HCT116 (cell line): ENCODE measurements around the gene GNA12. TPM values are rescaled to one million over a fixed set of nuclear protein-coding genes. Genes with fewer than 3 reads are reported as not detected.

Source experiments
- ATAC-seq: fragments of 200-7000 bp; cut with Tn5 transposase; 2 replicates; pipeline ENCODE4 v1.9.1; 2020; ENCODE audit warnings: mild to moderate bottlenecking, moderate library complexity
- BruUV-seq: library from RNA; stranded (reverse); fragments of 400-500 nt; replicated peaks from 2 replicates; lab custom pipeline; 2021; lab: Mats Ljungman, UMichigan
- CTCF ChIA-PET: fragments of 300-600 bp; sonication (Branson Sonifier 250); formaldehyde crosslinking; loops from one replicate; lab custom pipeline; 2021; ENCODE audit warnings: antibody characterized with exemption; lab: Charles Lee
- POLR2A ChIA-PET: fragments of 300-600, 350-600 bp; sonication (Branson Sonifier 250); formaldehyde crosslinking; loops from one replicate; lab custom pipeline; 2021; ENCODE audit warnings: antibody characterized with exemption; lab: Charles Lee
- RAD21 ChIA-PET, 2 experiments: fragments of 300-600 bp; sonication (Branson Sonifier 250); formaldehyde crosslinking; loops; one replicate each; lab custom pipeline; 2023; ENCODE audit warnings: low total read pairs in 2 of 2; ENCODE audit not compliant: uncharacterized antibody in 2 of 2, unreplicated experiment in 2 of 2, low non-redundant PET in 1 of 2; lab: Charles Lee
- DNase-seq: peaks from one replicate; pipeline ENCODE4 v3.0.0-alpha.2; 2010; ENCODE audit warnings: low read depth, low spot score
- H2AFZ ChIP-seq: fragments of 200-600 bp; shearing (Covaris generic), sonication (generic); 2 replicates; pipeline ENCODE4 v1.6.1; 2017; ENCODE audit warnings: low read depth, mixed run types, mixed read lengths, antibody characterized with exemption, low read length; ENCODE audit not compliant: poor library complexity, severe bottlenecking
- H3K27ac ChIP-seq: 2 replicates; pipeline ENCODE4 v1.5.1; 2012; ENCODE audit warnings: low read depth, low read length
- H3K27me3 ChIP-seq: fragments of 200-600 bp; sonication (generic); 2 replicates; pipeline ENCODE4 v1.6.1; 2016; ENCODE audit warnings: mixed run types, low read length, mixed read lengths; ENCODE audit not compliant: insufficient read depth
- H3K36me3 ChIP-seq, 2 experiments: fragments of 200-500 bp in 1 of 2; fragments of 200-600 bp in 1 of 2; sonication (Bioruptor generic) in 1 of 2; sonication (generic) in 1 of 2; 2 replicates each; pipeline versions ENCODE4 v1.5.1 to v1.6.1; 2014 to 2016; ENCODE audit warnings: low read length in 2 of 2, inconsistent platforms in 1 of 2, mixed read lengths in 1 of 2, mixed run types in 1 of 2; ENCODE audit not compliant: insufficient read depth in 2 of 2, control insufficient read depth in 1 of 2
- H3K4me1 ChIP-seq, 2 experiments: fragments of 200-600 bp in 1 of 2; sonication (generic) in 1 of 2; 2 replicates each; pipeline versions ENCODE4 v1.5.1 to v1.6.1; 2012 to 2017; ENCODE audit warnings: low read length in 2 of 2, inconsistent platforms in 1 of 2, mild to moderate bottlenecking in 1 of 2, mixed read lengths in 1 of 2, mixed run types in 1 of 2, moderate library complexity in 1 of 2; ENCODE audit not compliant: insufficient read depth in 2 of 2, control insufficient read depth in 1 of 2
- H3K4me2 ChIP-seq: fragments of 200-600 bp; sonication (generic); 2 replicates; pipeline ENCODE4 v1.6.1; 2017; ENCODE audit warnings: mixed run types, low read length, mixed read lengths
- H3K4me3 ChIP-seq, 2 experiments: fragments of 200-600 bp in 1 of 2; sonication (generic) in 1 of 2; replicated peaks in 1 of 2; 2 replicates each; pipeline ENCODE4 v1.5.1; 2011 to 2016; ENCODE audit warnings: low read length in 2 of 2, control low read depth in 1 of 2, low read depth in 1 of 2, mild to moderate bottlenecking in 1 of 2, mixed read lengths in 1 of 2, mixed run types in 1 of 2
- H3K79me2 ChIP-seq: fragments of 200-600 bp; sonication (generic); 2 replicates; pipeline ENCODE4 v1.6.1; 2017; ENCODE audit warnings: mild to moderate bottlenecking, mixed run types, low read length, moderate library complexity, mixed read lengths; ENCODE audit not compliant: insufficient read depth
- H3K9ac ChIP-seq: fragments of 200-600 bp; sonication (generic); 2 replicates; pipeline ENCODE4 v1.6.1; 2016; ENCODE audit warnings: low read length, mixed read lengths
- H3K9me2 ChIP-seq: fragments of 200-600 bp; sonication (generic), shearing (Covaris generic); 2 replicates; pipeline ENCODE4 v1.6.1; 2017; ENCODE audit warnings: mixed run types, mild to moderate bottlenecking, moderate library complexity; ENCODE audit not compliant: insufficient read depth
- H3K9me3 ChIP-seq, 2 experiments: fragments of 200-500 bp in 1 of 2; fragments of 200-600 bp in 1 of 2; sonication (Bioruptor generic) in 1 of 2; sonication (generic) in 1 of 2; 2 replicates each; pipeline ENCODE4 v1.6.1; 2014 to 2017; ENCODE audit warnings: low read length in 2 of 2, mixed read lengths in 2 of 2, inconsistent platforms in 1 of 2, low read depth in 1 of 2, mild to moderate bottlenecking in 1 of 2, mixed run types in 1 of 2, moderate library complexity in 1 of 2; ENCODE audit not compliant: control insufficient read depth in 1 of 2, insufficient read depth in 1 of 2
- H4K20me1 ChIP-seq: fragments of 200-600 bp; sonication (generic), shearing (Covaris generic); 2 replicates; pipeline ENCODE4 v1.6.1; 2017; ENCODE audit warnings: mixed run types, mild to moderate bottlenecking, moderate library complexity; ENCODE audit not compliant: insufficient read depth
- EGR1 ChIP-seq: IDR thresholded peaks from 2 replicates; pipeline ENCODE4 v1.6.1; 2012; ENCODE audit warnings: low read depth
- EZH2 ChIP-seq: fragments of 200-600 bp; sonication (generic); IDR thresholded peaks from 2 replicates; pipeline ENCODE4 v1.6.1; 2017; ENCODE audit warnings: antibody characterized with exemption, mixed run types
- EZH2phosphoT487 ChIP-seq: fragments of 200-600 bp; IDR thresholded peaks from 2 replicates; pipeline ENCODE4 v1.6.1; 2018; ENCODE audit warnings: antibody characterized with exemption, borderline replicate concordance
- POLR2AphosphoS5 ChIP-seq: IDR thresholded peaks from 2 replicates; pipeline ENCODE4 v1.6.1; 2011; ENCODE audit warnings: mild to moderate bottlenecking, low read depth, low read length, moderate library complexity
- SIN3A ChIP-seq: IDR thresholded peaks from 2 replicates; pipeline ENCODE4 v1.6.1; 2012; ENCODE audit warnings: low read depth
- SP1 ChIP-seq: IDR thresholded peaks from 2 replicates; pipeline ENCODE4 v1.6.1; 2012; ENCODE audit warnings: low read depth
- YY1 ChIP-seq: IDR thresholded peaks from 2 replicates; pipeline ENCODE4 v1.6.1; 2011; ENCODE audit warnings: low read length, low read depth, moderate library complexity, mild to moderate bottlenecking; ENCODE audit not compliant: insufficient replicate concordance; ENCODE audit errors: extremely low read depth
- ZNF274 ChIP-seq: fragments of 200-500 bp; sonication (Bioruptor generic); IDR thresholded peaks from 2 replicates; pipeline ENCODE4 v1.6.1; 2014; ENCODE audit warnings: mild to moderate bottlenecking, low read depth, low read length, inconsistent platforms
- intact Hi-C: fragments of 100-400 bp; cut with micrococcal nuclease; formaldehyde crosslinking; loops from 2 replicates; pipeline ENCODE4 v1.10.0; 2022
- total RNA-seq: library from RNA; stranded (reverse); gene quantifications from one replicate; pipeline ENCODE4 v1.2.1, GENCODE V29; 2021; ENCODE audit not compliant: unreplicated experiment

GNA12 gene
- total RNA-seq, 1 experiment from 2014 or later: 32.6 TPM

DNA sequence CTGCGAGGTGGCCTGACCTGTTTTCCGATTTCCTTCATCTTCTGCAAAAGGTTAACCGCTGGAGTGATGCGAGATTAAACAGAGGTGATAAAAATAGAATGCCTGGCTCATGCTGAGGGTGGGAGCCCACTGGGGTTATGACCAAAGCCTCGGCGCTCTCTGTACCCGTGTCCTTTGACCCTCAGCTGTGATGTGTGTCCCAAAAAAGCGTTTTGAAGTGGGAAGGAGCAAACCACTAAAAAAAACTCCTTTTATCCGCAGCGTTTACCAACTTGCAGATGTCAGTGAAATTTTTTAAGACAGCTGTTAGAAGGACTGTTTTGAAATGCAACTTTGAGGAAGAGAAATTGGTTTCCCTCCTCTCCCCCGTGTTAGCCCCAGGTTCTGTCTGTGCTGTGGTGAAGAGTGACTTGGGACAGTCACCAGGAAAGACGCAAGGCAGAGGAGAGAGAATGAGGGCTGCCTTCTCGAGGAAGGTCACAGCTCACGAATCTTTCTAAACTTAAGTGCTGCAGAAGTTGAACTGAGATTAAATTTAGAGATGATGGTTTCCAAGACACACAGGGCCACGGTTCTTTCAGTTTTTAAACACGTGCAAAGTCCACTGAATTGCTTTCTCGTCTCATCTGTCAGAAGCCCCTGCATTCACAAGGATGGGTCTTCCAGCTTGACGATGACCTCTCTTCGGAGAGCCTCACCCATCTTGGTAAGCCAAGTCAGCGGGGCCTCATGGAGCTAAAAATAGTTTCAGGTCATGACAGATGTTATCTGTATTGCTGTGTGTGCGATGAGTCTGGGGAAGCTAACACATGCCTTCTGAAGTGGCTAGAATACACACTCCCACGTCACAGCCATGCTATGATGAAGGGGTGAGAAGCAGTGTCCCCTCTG, 128.5 kb downstream of the GNA12 start:
- Histone ChIP-seq H3K9me2 (no peaks in the 10 kb centered on the region), H3K4me2 (no peak overlapping the region), H3K4me1 (peaks cover 4 to 5% of the 10 kb centered on the region in 2 experiments), H3K27me3 (no peaks in the 10 kb centered on the region), H3K4me3 (no peak overlapping the region), H3K36me3 (no peaks in the 10 kb centered on the region), H4K20me1 (no peaks in the 10 kb centered on the region), H3K9ac (no peak overlapping the region), H3K9me3 (no peaks in the 10 kb centered on the region), H2AFZ (no peak overlapping the region), H3K27ac (no peak overlapping the region), H3K79me2 (no peaks in the 10 kb centered on the region)
- ATAC-seq: no peak
- DNase-seq: no peak
- TF ChIP-seq YY1: no peak
- no peak for TF ChIP-seq EZH2phosphoT487
- TF ChIP-seq EGR1: no peak
- no peak for TF ChIP-seq SP1
- TF ChIP-seq ZNF274: no peak
- ChIA-PET CTCF (no interaction called here), RAD21 (no interaction called here), POLR2A (no interaction called here)
- intact Hi-C loops: no loop called here
- BruUV-seq: no TSS peak

DNA sequence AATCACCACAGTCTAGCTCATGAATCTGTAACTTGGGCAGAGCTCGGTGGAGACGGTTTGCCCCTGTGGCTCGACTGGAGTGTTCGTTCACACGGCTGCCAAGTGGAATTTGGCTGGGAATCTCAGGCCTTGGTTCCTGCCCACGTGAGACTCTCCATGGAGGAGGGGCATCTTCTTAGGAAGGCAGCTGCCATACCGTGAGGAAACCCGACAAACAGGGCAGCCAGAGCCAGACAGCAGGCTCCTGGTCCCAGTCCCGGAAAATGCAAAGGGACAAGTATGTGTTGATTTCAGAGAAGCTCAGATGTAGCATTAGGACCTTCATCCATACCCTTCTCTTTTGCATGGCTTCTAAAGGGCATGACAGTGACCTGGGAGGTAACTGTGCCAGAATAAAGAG, 129.5 kb downstream of the GNA12 start:
- CTCF ChIA-PET: no interaction called here
- H3K9me2 ChIP-seq: no peaks in the 10 kb centered on the region
- BruUV-seq: no TSS peak
- H3K4me3 ChIP-seq: no peak overlapping the region
- H2AFZ ChIP-seq: no peak overlapping the region
- no peak overlapping the region for H3K4me2 ChIP-seq
- no peaks in the 10 kb centered on the region for H3K36me3 ChIP-seq
- no peaks in the 10 kb centered on the region for H3K27me3 ChIP-seq
- H3K27ac ChIP-seq: no peak overlapping the region
- RAD21 ChIA-PET: no interaction called here
- no peaks in the 10 kb centered on the region for H3K9me3 ChIP-seq
- no peak overlapping the region for H3K9ac ChIP-seq
- H3K79me2 ChIP-seq: no peaks in the 10 kb centered on the region
- TF ChIP-seq EZH2 (no peak), POLR2AphosphoS5 (no peak), SIN3A (no peak)
- ATAC-seq (no peak), DNase-seq (no peak)
- H4K20me1 ChIP-seq: no peaks in the 10 kb centered on the region
- POLR2A ChIA-PET: no interaction called here
- H3K4me1 ChIP-seq: no peaks in the 10 kb centered on the region; a peak in 1 of 4 replicates
- intact Hi-C loops: no loop called here
